CD4-positive, alpha-beta memory T cell (primary cell): Measurements from ENCODE around the gene TACR2. TPM values are rescaled to one million over a fixed set of nuclear protein-coding genes. Genes with fewer than 3 reads are reported as not detected.
"Not testable (repeated sequence)": the region's sequence is repeated elsewhere in the genome, so short reads cannot be mapped to it uniquely, and the experiment has no call there.

ENCODE experiments used
- CTCF ChIA-PET: fragments of 350-600 bp; sonication (Branson Sonifier 250); formaldehyde crosslinking; loops from one replicate; lab custom pipeline; 2021; ENCODE audit warnings: inconsistent platforms; ENCODE audit not compliant: partially characterized antibody; lab: Charles Lee
- POLR2A ChIA-PET: fragments of 350-600 bp; sonication (Branson Sonifier 250); formaldehyde crosslinking; loops from one replicate; lab custom pipeline; 2021; ENCODE audit not compliant: partially characterized antibody; lab: Charles Lee
- DNase-seq, 5 donors: peaks; one replicate each; pipeline versions ENCODE4 v3.0.0 to v3.0.0-alpha.2; 2020 to 2022; ENCODE audit warnings: mixed read lengths in 1 of 5
- H3K27ac ChIP-seq: one replicate; pipeline ENCODE4 v1.7.0; 2013; ENCODE audit warnings: low read depth, low read length
- H3K27me3 ChIP-seq: 2 replicates; pipeline ENCODE4 v1.7.0; 2013; ENCODE audit warnings: mild to moderate bottlenecking, low read length, moderate library complexity; ENCODE audit not compliant: insufficient read depth
- H3K36me3 ChIP-seq: 2 replicates; pipeline ENCODE4 v1.7.0; 2013; ENCODE audit warnings: mild to moderate bottlenecking, low read length, moderate library complexity; ENCODE audit not compliant: insufficient read depth
- H3K4me1 ChIP-seq: 2 replicates; pipeline ENCODE4 v1.7.0; 2013; ENCODE audit warnings: mild to moderate bottlenecking, low read length, moderate library complexity; ENCODE audit not compliant: insufficient read depth
- H3K4me3 ChIP-seq, 2 donors: one replicate each; pipeline ENCODE4 v1.7.0; 2013; ENCODE audit warnings: low read length in 2 of 2, mild to moderate bottlenecking in 1 of 2
- H3K9me3 ChIP-seq, 2 donors: one replicate each; pipeline ENCODE4 v1.7.0; 2013; ENCODE audit warnings: low read length in 2 of 2, control low read depth in 1 of 2; ENCODE audit not compliant: control insufficient read depth in 1 of 2
- H3K27ac Mint-ChIP-seq, 7 donors: one replicate each; pipeline ENCODE4 v1.8.0; 2020 to 2021; ENCODE audit warnings: mixed read lengths in 7 of 7, mild to moderate bottlenecking in 6 of 7, inconsistent platforms in 3 of 7, moderate library complexity in 3 of 7
- H3K27me3 Mint-ChIP-seq, 2 donors: one replicate each; pipeline ENCODE4 v1.8.0; 2020 to 2021; ENCODE audit warnings: mixed read lengths in 2 of 2
- H3K36me3 Mint-ChIP-seq, 2 donors: one replicate each; pipeline ENCODE4 v1.8.0; 2020 to 2021; ENCODE audit warnings: mixed read lengths in 2 of 2, inconsistent platforms in 1 of 2, mild to moderate bottlenecking in 1 of 2
- H3K4me1 Mint-ChIP-seq, 4 donors: one replicate each; pipeline ENCODE4 v1.8.0; 2020 to 2021; ENCODE audit warnings: mixed read lengths in 4 of 4, mild to moderate bottlenecking in 1 of 4
- H3K4me3 Mint-ChIP-seq, 8 donors: one replicate each; pipeline ENCODE4 v1.8.0; 2020 to 2021; ENCODE audit warnings: mixed read lengths in 8 of 8, mild to moderate bottlenecking in 7 of 8, moderate library complexity in 6 of 8, inconsistent platforms in 3 of 8
- H3K9me3 Mint-ChIP-seq, 8 donors: one replicate each; pipeline ENCODE4 v1.8.0; 2020 to 2021; ENCODE audit warnings: mixed read lengths in 8 of 8, mild to moderate bottlenecking in 5 of 8, inconsistent platforms in 3 of 8, moderate library complexity in 1 of 8
- intact Hi-C: fragments of 100-400 bp; cut with micrococcal nuclease; formaldehyde crosslinking; loops from one replicate; pipeline ENCODE4 v1.15.1; 2023
- polyA plus RNA-seq, 2 donors: library from polyadenylated mRNA; unstranded; fragments of 300-500 nt; fragmentation: Illumina TruSeq; gene quantifications; one replicate each; pipeline ENCODE4 v1.2.3, GENCODE V29; 2021
- total RNA-seq, 2 experiments: library from RNA; stranded (reverse); gene quantifications; one replicate each; pipeline ENCODE4 v1.2.3, GENCODE V29; 2021

The TACR2 gene
- total and polyA plus RNA-seq, 4 experiments from 2014 or later: 0.17 to 0.19 TPM; not detected in 2

DNA sequence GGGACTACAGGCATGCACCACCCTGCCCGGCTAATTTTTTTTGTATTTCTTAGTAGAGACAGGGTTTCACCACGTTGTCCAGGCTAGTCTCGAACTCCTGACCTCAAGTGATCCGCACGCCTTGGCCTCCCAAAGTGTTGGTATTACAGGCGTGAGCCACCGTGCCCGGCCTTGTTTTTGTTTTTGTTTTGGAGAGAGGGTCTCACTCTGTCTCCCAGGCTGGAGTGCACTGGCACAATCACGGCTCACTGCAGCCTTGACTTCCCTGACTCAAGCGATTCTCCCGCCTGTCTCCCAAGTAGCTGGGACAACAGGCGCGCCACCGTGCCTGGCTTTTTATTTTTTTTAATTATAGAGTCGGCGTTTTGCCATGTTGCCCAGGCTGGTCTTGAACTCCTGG lies 33.7 kb upstream of the TACR2 start:
- CTCF ChIA-PET: interaction anchor here (1.0 to 5.6 kb wide), 16 partner anchors 9 to 57 kb away, joined by 3 to 31 read pairs (median 4); no protein-coding TSS in a partner anchor
- H3K27me3 Mint-ChIP-seq, DNase-seq, H3K4me3 ChIP-seq, H3K27me3 ChIP-seq, H3K36me3 Mint-ChIP-seq, H3K9me3 Mint-ChIP-seq, H3K36me3 ChIP-seq, H3K9me3 ChIP-seq, H3K27ac ChIP-seq: not testable (repeated sequence)
- Mint-ChIP-seq H3K4me1 (peaks cover 12 to 35% (median 22%) of the 10 kb centered on the region in 4 donors), H3K27ac (peak overlapping the region in 1 of 7 donors; percentile 89), H3K4me3 (peak overlapping the region in 3 of 8 donors; percentile 63 to 95 (median 91))
- intact Hi-C loops: loop anchor here (1.0 to 2.0 kb wide), 2 partner anchors 24 to 57 kb away; no protein-coding TSS in a partner anchor
- POLR2A ChIA-PET: interaction anchor here (0.6 to 1.8 kb wide), 6 partner anchors 16 to 57 kb away, joined by 3 to 10 read pairs (median 5); no protein-coding TSS in a partner anchor
- peaks cover 26% of the 10 kb centered on the region for H3K4me1 ChIP-seq

DNA sequence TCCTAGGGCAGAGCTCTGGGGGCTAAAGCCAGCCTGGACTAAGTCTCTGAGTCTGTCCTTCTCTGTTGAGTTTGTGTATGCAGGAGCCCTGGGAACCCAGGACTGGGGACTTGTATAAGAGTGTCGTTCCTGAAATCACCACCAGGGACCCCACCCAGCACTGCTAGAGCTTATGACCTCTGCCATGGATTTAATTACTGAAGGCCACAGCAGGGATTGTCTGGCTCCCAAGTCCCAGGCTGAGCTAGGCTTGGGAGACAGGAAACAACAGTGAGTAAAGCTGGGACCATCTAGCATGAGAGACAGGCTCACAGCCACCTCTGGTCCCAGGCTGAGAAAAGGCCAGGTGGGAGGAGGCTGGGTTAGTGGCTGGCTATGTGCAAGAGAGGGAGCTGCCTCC lies 33.1 kb upstream of the TACR2 start:
- Mint-ChIP-seq H3K4me3 (peak overlapping the region in 7 of 8 donors; percentile 0 to 72 (median 58)), H3K36me3 (no peaks in the 10 kb centered on the region), H3K4me1 (peaks cover 12 to 35% (median 22%) of the 10 kb centered on the region in 4 donors), H3K9me3 (peaks cover 0 to 1% (median 0%) of the 10 kb centered on the region in 8 donors), H3K27me3 (no peaks in the 10 kb centered on the region), H3K27ac (peak overlapping the region; percentile 6 to 90 (median 70))
- Histone ChIP-seq H3K9me3 (no peaks in the 10 kb centered on the region), H3K4me1 (peaks cover 26% of the 10 kb centered on the region), H3K27me3 (no peaks in the 10 kb centered on the region), H3K27ac (no peak overlapping the region), H3K4me3 (no peak overlapping the region), H3K36me3 (no peaks in the 10 kb centered on the region)
- peak; percentile 47 to 60 (median 54) for DNase-seq
- CTCF ChIA-PET: interaction anchor here (1.0 to 5.6 kb wide), 16 partner anchors 9 to 65 kb away, joined by 3 to 31 read pairs (median 4); no protein-coding TSS in a partner anchor
- intact Hi-C loops: loop anchor here (1.0 to 2.0 kb wide), 2 partner anchors 23 to 57 kb away; no protein-coding TSS in a partner anchor
- POLR2A ChIA-PET: interaction anchor here (0.5 to 1.6 kb wide), 3 partner anchors 17 to 57 kb away, joined by 4 read pairs; no protein-coding TSS in a partner anchor

DNA sequence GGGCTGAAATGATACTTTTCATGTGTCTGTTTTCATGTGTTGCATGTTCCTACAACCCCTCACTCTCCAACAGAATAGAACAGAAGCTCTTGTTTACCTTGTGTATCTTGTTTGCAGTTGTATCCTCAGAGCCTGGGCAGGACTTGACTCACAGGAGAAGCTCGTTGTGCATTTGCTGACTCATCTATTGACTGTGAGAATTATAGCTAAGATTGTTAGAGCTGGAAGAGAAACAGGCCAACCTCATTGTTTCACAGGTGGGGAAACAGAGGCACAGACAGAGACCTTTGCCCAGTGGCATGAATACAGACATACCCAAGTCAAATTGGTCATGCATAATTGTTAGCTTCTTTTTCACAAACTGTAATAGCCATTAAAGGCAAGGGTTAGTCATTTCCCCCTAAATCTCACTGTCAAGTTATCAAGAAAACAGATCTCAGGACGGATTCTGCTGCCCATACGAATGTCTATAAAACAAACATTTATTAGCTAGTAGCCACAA lies 30.0 kb upstream of the TACR2 start:
- Mint-ChIP-seq H3K27me3 (peaks cover 0 to 3% of the 10 kb centered on the region in 2 donors), H3K9me3 (peaks cover 0 to 1% (median 0%) of the 10 kb centered on the region in 8 donors), H3K36me3 (no peaks in the 10 kb centered on the region), H3K4me3 (no peak overlapping the region), H3K4me1 (peaks cover 7 to 15% (median 12%) of the 10 kb centered on the region in 4 donors), H3K27ac (peak overlapping the region in 1 of 7 donors; percentile 20)
- Histone ChIP-seq H3K27me3 (no peaks in the 10 kb centered on the region), H3K9me3 (no peaks in the 10 kb centered on the region), H3K4me3 (no peak overlapping the region), H3K36me3 (no peaks in the 10 kb centered on the region), H3K4me1 (peaks cover 15% of the 10 kb centered on the region), H3K27ac (no peak overlapping the region)
- CTCF ChIA-PET: interaction anchor here (1.1 to 1.5 kb wide), 4 partner anchors 10 to 61 kb away, joined by 4 to 6 read pairs (median 4); no protein-coding TSS in a partner anchor
- intact Hi-C loops: no loop called here
- POLR2A ChIA-PET: interaction anchor here (0.8 kb wide), 1 partner anchor 38 kb away, joined by 3 read pairs; no protein-coding TSS in a partner anchor
- DNase-seq: no peak

DNA sequence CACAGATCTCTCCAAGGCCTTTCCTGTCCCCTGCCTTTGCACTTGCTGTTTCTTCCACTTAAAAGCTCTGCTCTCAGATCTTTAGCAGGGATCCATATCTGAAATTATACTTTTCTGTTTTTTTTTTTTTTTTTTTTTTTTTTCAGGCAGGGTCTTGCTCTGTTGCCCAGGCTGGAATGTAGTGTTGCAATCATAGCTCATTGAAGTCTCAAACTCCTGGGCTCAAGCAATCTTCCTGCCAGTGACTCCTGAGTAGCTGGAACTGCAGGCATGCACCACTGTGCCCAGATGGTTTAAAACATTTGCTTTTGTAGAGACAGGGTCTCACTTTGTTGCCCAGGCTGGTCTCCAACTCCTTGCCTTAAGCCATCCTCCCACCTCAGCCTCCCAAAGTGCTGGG lies 29.5 kb upstream of the TACR2 start:
- Histone ChIP-seq H3K27ac (no peak overlapping the region), H3K36me3 (no peaks in the 10 kb centered on the region), H3K9me3 (no peaks in the 10 kb centered on the region), H3K27me3 (no peaks in the 10 kb centered on the region), H3K4me3 (no peak overlapping the region), H3K4me1 (peaks cover 15% of the 10 kb centered on the region)
- ChIA-PET POLR2A (no interaction called here), CTCF (interaction anchor here (1.2 to 1.5 kb wide), 2 partner anchors 22 to 61 kb away, joined by 5 to 6 read pairs; no protein-coding TSS in a partner anchor)
- Mint-ChIP-seq H3K36me3 (no peaks in the 10 kb centered on the region), H3K4me3 (no peak overlapping the region), H3K27ac (peak overlapping the region in 1 of 7 donors; percentile 25), H3K4me1 (peaks cover 7 to 12% (median 11%) of the 10 kb centered on the region in 4 donors), H3K9me3 (peaks cover 0 to 1% (median 0%) of the 10 kb centered on the region in 8 donors), H3K27me3 (peaks cover 0 to 3% of the 10 kb centered on the region in 2 donors)
- DNase-seq: no peak
- intact Hi-C loops: no loop called here

DNA sequence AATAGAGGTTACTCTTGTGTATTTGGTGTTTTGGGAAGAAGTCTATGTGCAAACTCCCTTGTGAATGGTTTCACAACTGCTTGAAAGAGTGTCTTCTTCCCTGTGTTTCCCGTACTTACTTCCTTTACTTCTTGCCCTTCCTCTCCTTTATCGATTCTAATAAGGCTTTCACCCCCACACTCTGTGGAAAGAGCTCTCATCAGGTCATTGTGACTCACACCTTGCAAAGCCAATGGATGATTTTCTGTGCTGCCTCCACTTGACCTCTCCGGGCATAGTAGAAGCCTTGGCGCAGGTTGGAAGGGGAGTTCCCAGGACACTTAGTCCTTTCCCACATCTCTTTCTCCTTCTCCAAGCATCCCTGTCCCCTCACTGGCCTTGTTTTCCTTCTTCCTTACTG lies 28.3 kb upstream of the TACR2 start:
- Mint-ChIP-seq H3K4me1 (peaks cover 4 to 7% (median 6%) of the 10 kb centered on the region in 4 donors), H3K36me3 (no peaks in the 10 kb centered on the region), H3K9me3 (peaks cover 0 to 1% (median 0%) of the 10 kb centered on the region in 8 donors), H3K27ac (no peak overlapping the region), H3K27me3 (peaks cover 0 to 3% of the 10 kb centered on the region in 2 donors), H3K4me3 (no peak overlapping the region)
- Histone ChIP-seq H3K4me3 (no peak overlapping the region), H3K4me1 (peaks cover 7% of the 10 kb centered on the region), H3K27me3 (no peaks in the 10 kb centered on the region), H3K36me3 (no peaks in the 10 kb centered on the region), H3K27ac (no peak overlapping the region), H3K9me3 (no peaks in the 10 kb centered on the region)
- DNase-seq: no peak
- intact Hi-C loops: no loop called here
- CTCF ChIA-PET: no interaction called here
- POLR2A ChIA-PET: no interaction called here

DNA sequence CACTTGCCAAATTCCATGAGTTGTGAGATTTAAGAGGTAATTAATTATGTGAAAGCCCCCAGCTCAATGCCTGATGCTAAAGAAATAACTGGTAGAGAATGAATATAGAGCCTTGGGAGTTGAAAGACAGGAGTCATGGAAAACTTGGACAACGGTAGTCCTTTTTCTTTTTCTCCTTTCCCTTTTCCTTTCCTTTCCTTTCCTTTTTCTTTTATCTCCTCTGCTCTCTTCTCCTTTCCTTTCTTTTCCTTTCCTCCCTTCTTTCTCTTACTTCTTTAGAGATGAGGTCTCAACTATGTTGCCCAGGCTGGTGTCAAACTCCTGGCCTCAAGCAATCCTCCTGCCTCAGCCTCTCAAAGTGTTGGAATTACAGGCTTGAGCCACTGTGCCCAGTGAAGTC lies 26.6 kb upstream of the TACR2 start:
- peaks cover 0 to 1% (median 0%) of the 10 kb centered on the region in 8 donors for H3K9me3 Mint-ChIP-seq
- ChIA-PET POLR2A (no interaction called here), CTCF (no interaction called here)
- Histone ChIP-seq H3K27me3 (no peaks in the 10 kb centered on the region), H3K4me1 (no peaks in the 10 kb centered on the region), H3K9me3 (no peaks in the 10 kb centered on the region), H3K36me3 (no peaks in the 10 kb centered on the region), H3K27ac (no peak overlapping the region), H3K4me3 (no peak overlapping the region)
- H3K4me3 Mint-ChIP-seq: no peak overlapping the region
- H3K27ac Mint-ChIP-seq: no peak overlapping the region
- no peaks in the 10 kb centered on the region for H3K4me1 Mint-ChIP-seq
- H3K36me3 Mint-ChIP-seq: no peaks in the 10 kb centered on the region
- DNase-seq: no peak
- intact Hi-C loops: no loop called here
- H3K27me3 Mint-ChIP-seq: peaks cover 0 to 3% of the 10 kb centered on the region in 2 donors

DNA sequence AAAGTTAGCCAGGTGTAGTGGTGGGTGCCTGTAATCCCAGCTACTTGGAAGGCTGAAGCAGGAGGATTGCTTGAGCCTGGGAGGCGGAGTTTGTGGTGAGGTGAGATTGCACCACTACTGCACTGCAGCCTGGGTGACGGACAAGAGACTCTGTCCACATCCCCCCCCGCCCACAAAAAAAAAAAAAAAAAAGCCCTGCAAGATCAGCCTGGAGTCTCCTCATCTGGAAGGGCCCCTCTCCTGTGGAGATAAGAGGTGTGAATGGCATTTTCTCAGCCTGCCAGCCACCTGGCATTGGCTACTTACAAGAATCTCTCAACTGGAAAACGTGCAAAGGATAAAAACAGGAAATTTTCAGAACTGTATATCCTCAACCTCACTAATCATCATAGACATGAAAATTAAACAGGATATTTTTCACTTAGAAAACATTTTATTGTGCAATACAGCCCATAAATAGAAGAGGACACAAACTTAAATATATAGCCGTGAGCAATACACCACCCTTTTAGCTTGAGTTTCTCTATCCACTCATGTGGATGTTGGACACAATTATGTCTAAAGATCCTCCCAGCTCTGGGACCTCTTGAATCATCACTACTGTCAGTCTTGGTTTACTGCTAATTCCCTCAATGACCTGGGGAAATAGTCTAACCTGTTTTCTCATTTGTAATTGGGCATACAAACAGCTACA lies 23.2 kb upstream of the TACR2 start:
- no peaks in the 10 kb centered on the region for H3K36me3 ChIP-seq
- no peak overlapping the region for H3K4me3 ChIP-seq
- intact Hi-C loops: no loop called here
- Mint-ChIP-seq H3K9me3 (no peaks in the 10 kb centered on the region), H3K27ac (peak overlapping the region in 1 of 7 donors; percentile 12), H3K27me3 (peaks cover 2 to 7% of the 10 kb centered on the region in 2 donors), H3K4me3 (no peak overlapping the region), H3K36me3 (no peaks in the 10 kb centered on the region), H3K4me1 (no peaks in the 10 kb centered on the region)
- ChIA-PET CTCF (interaction anchor here (0.6 to 1.5 kb wide), 4 partner anchors 10 to 543 kb away, joined by 3 to 5 read pairs (median 4); no protein-coding TSS in a partner anchor), POLR2A (interaction anchor here (1.2 kb wide), 1 partner anchor 16 kb away, joined by 3 read pairs; no protein-coding TSS in a partner anchor)
- DNase-seq: no peak
- no peaks in the 10 kb centered on the region for H3K9me3 ChIP-seq
- H3K27me3 ChIP-seq: no peaks in the 10 kb centered on the region
- H3K27ac ChIP-seq: no peak overlapping the region
- H3K4me1 ChIP-seq: no peaks in the 10 kb centered on the region
